Stimulated activated CD8-positive, alpha-beta memory T cell treated with anti-CD3 and anti-CD28 coated beads, Interleukin-12 subunit alpha, Interleukin-12 subunit beta, amount 100 ng/mL, for 1 hour (primary cell): Measurements from ENCODE around the gene NDRG4.

Experiments used
- DNase-seq: peaks from one replicate; pipeline ENCODE4 v3.0.0-alpha.2; 2020; ENCODE audit warnings: low read depth

NDRG4 gene

DNA sequence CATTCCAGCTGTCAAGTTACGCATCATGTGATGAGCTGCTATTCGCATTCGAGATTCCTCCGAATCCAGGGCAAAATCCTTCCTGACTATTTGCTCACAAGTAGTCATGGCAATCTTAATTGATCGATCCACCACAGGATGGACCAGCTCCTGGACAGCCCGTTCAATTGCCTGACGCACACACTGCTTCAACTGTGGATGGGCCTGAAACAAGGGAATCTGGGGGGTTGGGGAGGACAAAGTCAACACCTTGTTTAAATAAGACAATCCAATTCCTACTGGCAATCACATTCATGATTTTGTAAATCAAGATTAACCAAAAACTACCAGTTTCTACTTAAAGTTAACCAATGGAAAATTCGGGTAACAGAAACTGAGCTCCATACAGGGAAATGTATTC, 43.7 kb downstream of the NDRG4 start:
- no peak for DNase-seq

DNA sequence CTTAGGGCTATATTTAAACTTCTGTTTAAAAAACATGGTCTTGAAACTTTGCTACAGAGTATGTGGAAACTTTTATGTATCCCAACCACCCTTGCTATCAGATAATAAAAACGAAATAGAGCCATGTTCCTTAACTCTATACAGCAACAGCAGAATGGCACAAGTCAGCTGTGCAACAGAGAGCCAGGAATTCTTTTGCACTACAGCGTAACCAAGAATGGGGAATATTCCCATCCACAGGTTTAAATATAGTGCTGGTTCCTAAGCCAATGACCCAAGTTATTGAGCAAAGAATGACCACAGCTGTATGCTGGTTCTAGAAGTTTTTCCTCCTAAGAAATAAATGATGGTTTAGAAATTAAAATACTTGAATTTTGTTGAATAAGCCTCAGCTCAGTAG, 48.4 kb downstream of the NDRG4 start:
- DNase-seq: no peak

DNA sequence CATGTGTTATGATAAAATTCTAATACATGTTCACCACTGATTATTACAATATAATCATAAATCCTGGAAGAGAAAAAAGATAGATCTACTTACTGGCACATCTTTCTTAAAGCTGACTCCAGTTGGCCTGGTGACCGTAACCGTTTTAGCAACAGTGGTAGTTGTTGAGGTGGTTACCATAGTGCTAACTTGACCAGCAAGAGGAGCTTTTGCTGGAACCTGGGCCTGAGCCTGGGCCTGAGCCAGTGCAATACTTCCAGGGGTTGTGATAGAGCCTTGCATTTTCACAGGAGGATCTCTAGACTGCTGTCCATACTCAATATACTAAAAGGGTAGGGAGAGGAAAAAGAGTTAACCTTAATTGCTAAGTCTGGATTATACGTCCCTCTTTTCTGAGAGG, 51.6 kb downstream of the NDRG4 start:
- DNase-seq: no peak

DNA sequence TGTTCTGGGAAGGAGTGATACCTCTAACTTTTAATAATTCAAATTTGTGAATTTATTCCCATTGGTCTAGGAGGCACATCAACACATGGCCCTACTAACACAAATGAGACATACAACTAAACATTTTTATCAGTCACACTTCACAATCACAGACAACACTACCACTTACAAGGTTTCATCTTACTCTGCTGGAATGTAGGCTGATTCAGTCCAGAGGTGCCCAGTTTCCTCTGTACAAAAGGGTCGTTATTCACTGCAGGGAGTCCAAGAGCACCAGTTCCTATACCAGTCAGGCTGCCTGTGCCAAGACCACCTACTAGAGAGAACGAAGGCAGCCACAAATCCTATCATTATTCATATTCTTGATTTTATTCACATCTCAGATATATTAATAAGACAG, 56.7 kb downstream of the NDRG4 start:
- DNase-seq: no peak
